ENCODE data around the gene PAWR. TPM values are rescaled to one million over a fixed set of nuclear protein-coding genes. Genes with fewer than 3 reads are reported as not detected.

PAWR gene
- total RNA-seq, 2 experiments from 2014 or later = 4.6 to 5.3 TPM

GRCh38 chr12:79561401-79562132, 129.2 kb downstream of the PAWR start:
- Mint-ChIP-seq H3K9me3 (peaks cover 3% of the 10 kb centered on the region), H3K27me3 (no peaks in the 10 kb centered on the region), H3K4me3 (no peak overlapping the region), H3K27ac (no peak overlapping the region), H3K4me1 (ENCODE audit: low read depth) (no peaks in the 10 kb centered on the region), H3K36me3 (no peaks in the 10 kb centered on the region)
- ChIA-PET CTCF (interaction anchor here (0.8 kb wide), 1 partner anchor 14 kb away, joined by 3 read pairs; no protein-coding TSS in a partner anchor), POLR2A (no interaction called here)
- intact Hi-C loops (cut with micrococcal nuclease) = no loop called here
- DNase-seq = no peak

- H3K27me3 Mint-ChIP-seq = no peaks in the 10 kb centered on the region
These were observed 130.4 kb downstream of the PAWR start for GRCh38 chr12:79560225-79560889.

GRCh38 chr12:79559591-79559990, 131.2 kb downstream of the PAWR start:
- DNase-seq = no peak
- H3K4me1 Mint-ChIP-seq (ENCODE audit: low read depth) = no peaks in the 10 kb centered on the region
- intact Hi-C loops (cut with micrococcal nuclease) = loop anchor here (5.0 kb wide), 1 partner anchor 628 kb away; no protein-coding TSS in a partner anchor
- H3K27me3 Mint-ChIP-seq = no peaks in the 10 kb centered on the region
- no peaks in the 10 kb centered on the region for H3K36me3 Mint-ChIP-seq
- H3K9me3 Mint-ChIP-seq = peaks cover 3% of the 10 kb centered on the region
- CTCF ChIA-PET = no interaction called here
- no peak overlapping the region for H3K27ac Mint-ChIP-seq
- POLR2A ChIA-PET = no interaction called here
- H3K4me3 Mint-ChIP-seq = no peak overlapping the region

More at GRCh38 chr12:79560225-79560889, 130.4 kb downstream of the PAWR start:
- Mint-ChIP-seq H3K27ac (no peak overlapping the region), H3K4me3 (no peak overlapping the region), H3K36me3 (no peaks in the 10 kb centered on the region), H3K9me3 (peaks cover 3% of the 10 kb centered on the region), H3K4me1 (ENCODE audit: low read depth) (no peaks in the 10 kb centered on the region)
- ChIA-PET POLR2A (no interaction called here), CTCF (no interaction called here)
- intact Hi-C loops (cut with micrococcal nuclease) = no loop called here
- no peak for DNase-seq

GRCh38 chr12:79558924-79559469, 131.8 kb downstream of the PAWR start:
- peaks cover 3% of the 10 kb centered on the region for H3K9me3 Mint-ChIP-seq
- intact Hi-C loops (cut with micrococcal nuclease) = loop anchor here (5.0 kb wide), 1 partner anchor 628 kb away; no protein-coding TSS in a partner anchor
- ChIA-PET POLR2A (no interaction called here), CTCF (no interaction called here)
- H3K27ac Mint-ChIP-seq = no peak overlapping the region
- no peak overlapping the region for H3K4me3 Mint-ChIP-seq
- no peaks in the 10 kb centered on the region for H3K4me1 Mint-ChIP-seq (ENCODE audit: low read depth)
- no peaks in the 10 kb centered on the region for H3K36me3 Mint-ChIP-seq
- no peaks in the 10 kb centered on the region for H3K27me3 Mint-ChIP-seq
- no peak for DNase-seq

GRCh38 chr12:79557690-79558315, 133.0 kb downstream of the PAWR start:
- H3K27ac Mint-ChIP-seq = no peak overlapping the region
- DNase-seq = no peak
- H3K4me1 Mint-ChIP-seq (ENCODE audit: low read depth) = no peaks in the 10 kb centered on the region
- no peak overlapping the region for H3K4me3 Mint-ChIP-seq
- no peaks in the 10 kb centered on the region for H3K36me3 Mint-ChIP-seq
- H3K27me3 Mint-ChIP-seq = no peaks in the 10 kb centered on the region
- peaks cover 3% of the 10 kb centered on the region for H3K9me3 Mint-ChIP-seq
- intact Hi-C loops (cut with micrococcal nuclease) = loop anchor here (5.0 kb wide), 1 partner anchor 629 kb away; no protein-coding TSS in a partner anchor
- CTCF ChIA-PET = no interaction called here
- POLR2A ChIA-PET = no interaction called here

GRCh38 chr12:79555028-79555925, 135.5 kb downstream of the PAWR start:
- Mint-ChIP-seq H3K36me3 (no peaks in the 10 kb centered on the region), H3K27ac (no peak overlapping the region), H3K4me1 (ENCODE audit: low read depth) (no peaks in the 10 kb centered on the region), H3K4me3 (no peak overlapping the region), H3K27me3 (no peaks in the 10 kb centered on the region), H3K9me3 (no peaks in the 10 kb centered on the region)
- intact Hi-C loops (cut with micrococcal nuclease) = loop anchor here (5.0 kb wide), 1 partner anchor 632 kb away; no protein-coding TSS in a partner anchor
- ChIA-PET POLR2A (no interaction called here), CTCF (no interaction called here)
- no peak for DNase-seq

- Mint-ChIP-seq H3K27me3 (no peaks in the 10 kb centered on the region), H3K9me3 (no peaks in the 10 kb centered on the region), H3K4me3 (no peak overlapping the region), H3K27ac (no peak overlapping the region), H3K36me3 (no peaks in the 10 kb centered on the region), H3K4me1 (ENCODE audit: low read depth) (no peaks in the 10 kb centered on the region)
- CTCF ChIA-PET = interaction anchor here (0.6 to 1.0 kb wide), 2 partner anchors 183 to 1159 kb away, joined by 3 read pairs; no protein-coding TSS in a partner anchor
- POLR2A ChIA-PET = no interaction called here
- intact Hi-C loops (cut with micrococcal nuclease) = no loop called here
- no peak for DNase-seq
These were observed 136.7 kb downstream of the PAWR start for GRCh38 chr12:79553863-79554574.

- ChIA-PET POLR2A (no interaction called here), CTCF (interaction anchor here (0.6 kb wide), 1 partner anchor 579 kb away, joined by 3 read pairs; no protein-coding TSS in a partner anchor)
- no peak overlapping the region for H3K27ac Mint-ChIP-seq
- no peak for DNase-seq
- intact Hi-C loops (cut with micrococcal nuclease) = no loop called here
- no peaks in the 10 kb centered on the region for H3K4me1 Mint-ChIP-seq (ENCODE audit: low read depth)
- no peaks in the 10 kb centered on the region for H3K27me3 Mint-ChIP-seq
- H3K9me3 Mint-ChIP-seq = no peaks in the 10 kb centered on the region
- no peaks in the 10 kb centered on the region for H3K36me3 Mint-ChIP-seq
- no peak overlapping the region for H3K4me3 Mint-ChIP-seq
These were observed 138.6 kb downstream of the PAWR start for GRCh38 chr12:79552192-79552591.

GRCh38 chr12:79549531-79550271, 141.1 kb downstream of the PAWR start:
- Mint-ChIP-seq H3K27ac (no peak overlapping the region), H3K4me1 (ENCODE audit: low read depth) (no peaks in the 10 kb centered on the region), H3K4me3 (no peak overlapping the region), H3K9me3 (no peaks in the 10 kb centered on the region), H3K27me3 (no peaks in the 10 kb centered on the region), H3K36me3 (no peaks in the 10 kb centered on the region)
- intact Hi-C loops (cut with micrococcal nuclease) = loop anchor here (2.0 kb wide), 1 partner anchor 189 kb away; no protein-coding TSS in a partner anchor
- CTCF ChIA-PET = no interaction called here
- POLR2A ChIA-PET = no interaction called here
- DNase-seq = no peak

- H3K27me3 Mint-ChIP-seq = no peaks in the 10 kb centered on the region
- intact Hi-C loops (cut with micrococcal nuclease) = loop anchor here (1.0 to 2.0 kb wide), 2 partner anchors 190 to 722 kb away; no protein-coding TSS in a partner anchor
- no peak overlapping the region for H3K4me3 Mint-ChIP-seq
- ChIA-PET POLR2A (no interaction called here), CTCF (interaction anchor here (0.8 to 1.2 kb wide), 3 partner anchors 171 to 728 kb away, joined by 3 read pairs; no protein-coding TSS in a partner anchor)
- H3K4me1 Mint-ChIP-seq (ENCODE audit: low read depth) = no peaks in the 10 kb centered on the region
- no peaks in the 10 kb centered on the region for H3K9me3 Mint-ChIP-seq
- no peak for DNase-seq
- H3K27ac Mint-ChIP-seq = no peak overlapping the region
- H3K36me3 Mint-ChIP-seq = no peaks in the 10 kb centered on the region
These were observed 142.2 kb downstream of the PAWR start for GRCh38 chr12:79548610-79548924.
